T-helper 1 cell treated with Interleukin-12 subunit alpha and Interleukin-12 subunit beta and Interleukin-4 antibody, amounts not matched to agents 30 ng/mL and 1 ng/mL, for 36 hours (primary cell): ENCODE measurements around the gene ZNF787. TPM values are rescaled to one million over a fixed set of nuclear protein-coding genes. Genes with fewer than 3 reads are reported as not detected.

Experiments
- intact Hi-C: fragments of 100-400 bp; cut with micrococcal nuclease; formaldehyde crosslinking; loops from one replicate; pipeline ENCODE4 v1.15.1; 2024
- total RNA-seq: library from RNA; stranded (reverse); gene quantifications from 2 replicates; pipeline ENCODE4 v1.2.3, GENCODE V29; 2022

Gene ZNF787
- total RNA-seq, 1 donor from 2014 or later = 32.4 TPM

DNA sequence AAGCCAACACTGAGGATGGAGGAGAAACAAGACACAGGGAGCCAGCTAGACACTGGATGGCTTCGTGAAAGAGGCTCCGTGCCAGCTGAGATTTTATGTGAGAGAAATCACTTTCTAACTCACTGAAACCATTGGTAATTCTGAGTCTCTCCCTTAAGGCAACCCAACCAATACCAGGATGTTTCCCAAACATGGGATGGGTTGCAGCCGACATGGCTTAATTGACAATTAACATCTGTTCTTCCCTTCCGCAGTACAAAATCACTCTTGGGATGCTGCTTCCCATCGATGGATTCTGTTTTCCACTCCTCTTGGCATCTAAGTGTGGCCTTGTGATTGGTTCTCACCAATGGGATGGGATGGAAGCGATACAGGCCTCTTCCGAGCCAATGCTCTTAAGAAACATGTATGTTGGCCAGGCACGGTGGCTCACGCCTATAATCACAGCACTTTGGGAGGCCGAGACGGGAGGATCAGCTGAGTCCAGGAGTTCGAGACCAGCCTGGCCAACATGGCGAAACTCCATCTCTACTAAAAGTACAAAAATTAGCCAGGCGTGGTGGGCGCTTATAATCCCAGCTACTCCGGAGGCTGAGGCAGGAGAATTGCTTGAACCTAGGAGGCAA lies 2.3 kb upstream of the ZNF787 start:
- intact Hi-C loops = loop anchor here (5.0 kb wide), 1 partner anchor 269 kb away; the partner anchor contains the start of gene ZNF582

DNA sequence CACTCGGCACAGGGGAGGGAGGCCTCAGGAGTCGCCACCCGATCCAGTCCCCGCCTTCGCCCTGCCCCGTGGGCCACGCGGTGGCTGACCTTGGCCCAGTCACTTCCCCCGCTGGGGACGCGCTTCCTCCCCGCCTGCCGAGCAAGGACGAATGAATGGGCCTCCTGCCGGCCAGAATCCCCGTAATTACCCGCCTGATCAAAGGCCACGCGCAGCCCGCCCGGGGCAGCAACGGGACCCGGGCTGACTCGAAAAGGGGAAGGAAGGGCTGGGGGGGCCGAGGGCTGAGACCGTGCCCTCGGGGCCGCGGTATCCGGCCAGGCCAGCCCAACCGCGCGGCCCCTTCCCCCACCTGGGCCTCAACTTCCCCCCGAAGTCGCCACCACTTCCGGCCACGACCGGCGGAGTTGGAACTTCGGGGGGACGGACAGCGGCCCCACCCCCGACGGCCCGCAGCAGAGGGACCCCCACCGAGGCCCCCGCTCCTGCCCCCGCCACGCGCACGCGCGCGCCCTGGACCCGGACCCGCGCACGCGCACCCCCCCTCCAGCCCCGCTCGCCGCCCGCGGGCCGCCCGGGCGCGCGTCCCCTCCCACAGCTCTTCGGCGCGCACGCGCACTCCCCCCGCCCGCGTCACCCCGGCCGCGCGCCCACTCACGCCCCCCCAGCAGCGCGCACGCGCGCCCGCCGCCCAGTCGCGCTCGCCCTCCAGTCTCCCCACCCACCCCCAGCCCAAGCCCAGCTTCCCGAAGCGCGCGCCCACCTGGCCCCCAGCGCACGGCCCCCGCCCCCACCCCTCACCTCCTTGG lies 520 bp downstream of the ZNF787 start:
- intact Hi-C loops = loop anchor here (1.0 to 5.0 kb wide), 8 partner anchors 21 to 1983 kb away; partner anchors contain the start of genes CNOT3, EPN1, MBOAT7 and U2AF2

DNA sequence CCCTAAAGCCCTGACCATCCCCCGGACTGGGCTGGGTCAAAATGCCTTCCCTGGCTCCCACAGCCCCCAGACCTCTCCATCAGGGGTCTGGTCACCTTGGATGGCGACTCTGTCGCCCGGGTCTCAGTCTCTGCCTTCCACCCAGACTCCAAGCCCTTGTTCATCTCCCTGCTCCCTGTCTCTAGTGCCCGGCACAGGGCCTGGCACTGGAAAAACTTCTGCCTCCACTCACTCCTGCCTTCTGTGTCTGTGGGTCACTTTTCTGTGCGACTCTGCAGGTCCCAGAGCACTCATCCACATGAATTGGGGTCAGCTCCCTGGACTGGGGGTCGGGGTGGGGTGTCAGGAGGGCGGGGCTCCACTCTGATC lies 1.1 kb downstream of the ZNF787 start:
- intact Hi-C loops = loop anchor here (2.0 to 5.0 kb wide), 3 partner anchors 272 to 465 kb away; partner anchors contain the start of genes EPN1, U2AF2 and ZNF582

DNA sequence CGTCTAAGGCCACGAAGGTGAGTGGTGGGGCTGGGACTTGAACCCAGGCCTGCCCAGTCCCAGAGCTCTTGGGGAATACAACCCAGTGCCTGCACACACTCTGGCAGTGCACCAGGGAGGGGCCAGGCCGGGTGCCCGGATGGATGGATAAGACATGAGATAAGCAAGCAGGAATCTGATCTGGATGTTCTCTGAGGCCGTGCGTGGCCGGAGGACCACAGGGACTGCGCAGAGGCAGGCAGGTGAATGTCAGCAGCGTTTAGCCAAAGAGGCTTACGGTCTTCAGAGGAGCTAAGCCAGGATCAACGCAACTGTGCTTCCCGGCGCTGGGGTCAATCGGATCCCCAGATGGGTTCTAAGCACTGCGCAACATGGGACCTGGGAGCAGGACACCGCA lies 1.5 kb downstream of the ZNF787 start:
- intact Hi-C loops = no loop called here

DNA sequence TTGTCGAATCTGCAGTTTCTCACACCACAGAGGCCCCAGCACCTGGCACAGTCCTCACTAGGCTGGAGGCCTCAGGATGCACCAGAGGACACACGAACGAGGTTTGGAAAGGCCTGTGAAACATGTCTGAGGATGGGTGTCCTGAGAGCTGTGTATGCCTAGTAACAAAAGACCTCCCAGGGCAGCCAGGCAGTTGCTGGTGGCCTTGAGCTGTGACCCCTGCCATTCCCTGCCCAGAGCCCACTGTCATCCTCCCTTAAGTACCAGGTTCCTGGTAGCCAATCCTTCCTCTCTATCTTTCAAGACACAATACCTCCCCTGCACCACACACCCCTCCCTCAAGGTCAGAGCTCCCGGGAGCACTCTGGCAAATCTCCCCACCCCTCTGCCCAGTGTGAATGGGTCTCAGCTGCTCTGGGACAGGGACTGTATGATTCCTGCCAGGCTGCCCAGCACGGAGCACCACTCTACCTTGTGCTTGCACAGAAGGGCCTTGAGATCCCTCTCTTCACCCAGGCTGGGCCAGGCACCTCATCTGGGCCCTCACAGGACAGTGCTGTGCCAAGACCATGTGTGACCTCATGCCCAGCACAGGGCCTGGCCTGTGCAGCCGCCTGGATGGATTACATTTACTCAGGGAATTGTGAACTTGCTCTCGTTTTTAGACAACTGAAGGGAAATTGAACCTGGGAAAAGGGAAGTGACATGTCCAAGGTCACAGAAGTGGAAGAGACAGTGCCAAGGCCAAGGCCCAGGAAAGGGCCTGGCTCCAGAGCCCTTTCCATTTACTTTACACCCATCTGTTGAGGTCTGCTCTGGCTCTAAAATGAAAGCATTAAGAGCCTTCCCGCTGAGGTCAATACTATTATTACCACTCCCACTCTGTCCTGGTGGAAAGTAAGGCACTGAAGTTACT lies 2.2 kb downstream of the ZNF787 start:
- intact Hi-C loops = no loop called here

DNA sequence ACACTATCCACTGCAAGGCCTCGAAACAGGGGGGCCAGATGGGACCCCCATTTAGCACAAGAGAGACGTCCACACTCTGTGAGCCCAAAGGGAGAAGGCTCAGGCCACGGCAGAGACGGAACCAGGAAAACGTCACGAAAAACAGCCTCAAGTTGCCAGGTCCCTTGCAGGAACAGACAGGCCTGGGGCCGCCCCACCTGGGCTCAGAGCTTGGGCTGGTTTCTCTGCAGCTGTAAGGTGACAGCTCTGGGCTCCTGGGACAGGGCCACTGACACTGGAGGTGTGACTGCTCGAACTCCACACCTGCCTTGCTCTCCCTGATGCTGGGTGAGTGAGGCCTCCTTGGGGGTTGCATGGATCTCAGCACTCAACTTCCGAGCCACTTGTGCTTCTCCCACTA lies 3.2 kb downstream of the ZNF787 start:
- intact Hi-C loops = no loop called here

DNA sequence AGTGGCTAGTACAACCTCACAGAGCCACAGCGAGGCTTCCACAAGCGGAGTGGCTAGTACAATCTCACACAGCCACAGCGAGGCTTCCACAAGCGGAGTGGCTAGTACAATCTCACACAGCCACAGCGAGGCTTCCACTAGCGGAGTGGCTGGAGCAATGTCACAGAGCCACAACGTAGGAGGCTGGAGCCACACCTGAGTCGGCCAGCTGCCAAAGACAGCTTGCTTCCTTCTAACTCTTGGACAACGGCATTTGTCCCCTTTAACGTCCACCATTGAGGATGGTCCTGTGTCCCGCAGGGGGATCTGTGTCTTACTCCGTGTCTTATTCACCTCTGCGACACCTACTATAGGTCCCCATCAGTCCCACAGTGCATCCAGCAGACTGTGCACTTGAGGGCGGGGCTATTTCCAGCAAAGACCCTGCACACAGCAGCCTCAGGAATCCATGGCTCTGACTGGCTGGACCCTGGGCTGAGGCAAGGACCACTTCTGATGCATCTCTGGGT lies 3.7 kb downstream of the ZNF787 start:
- intact Hi-C loops = no loop called here

DNA sequence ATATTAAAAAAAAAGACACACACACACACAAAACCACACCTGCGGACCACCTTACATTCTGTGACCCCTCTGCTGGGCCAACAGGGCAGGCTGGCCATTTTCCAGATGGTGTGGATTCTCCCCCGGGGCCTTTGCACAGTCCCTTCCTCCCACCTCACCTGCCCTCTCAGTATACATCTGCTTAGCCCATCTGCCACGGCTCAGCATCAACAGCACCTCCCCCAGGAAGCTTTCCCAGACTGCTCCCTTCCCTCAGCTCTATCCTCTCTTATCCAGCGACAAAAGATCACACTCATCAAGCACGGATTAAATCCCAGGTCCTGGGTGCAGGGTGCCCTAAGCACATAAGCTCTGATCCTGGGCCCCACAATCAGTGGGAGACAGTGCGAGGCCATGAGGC lies 4.5 kb downstream of the ZNF787 start:
- intact Hi-C loops = no loop called here

DNA sequence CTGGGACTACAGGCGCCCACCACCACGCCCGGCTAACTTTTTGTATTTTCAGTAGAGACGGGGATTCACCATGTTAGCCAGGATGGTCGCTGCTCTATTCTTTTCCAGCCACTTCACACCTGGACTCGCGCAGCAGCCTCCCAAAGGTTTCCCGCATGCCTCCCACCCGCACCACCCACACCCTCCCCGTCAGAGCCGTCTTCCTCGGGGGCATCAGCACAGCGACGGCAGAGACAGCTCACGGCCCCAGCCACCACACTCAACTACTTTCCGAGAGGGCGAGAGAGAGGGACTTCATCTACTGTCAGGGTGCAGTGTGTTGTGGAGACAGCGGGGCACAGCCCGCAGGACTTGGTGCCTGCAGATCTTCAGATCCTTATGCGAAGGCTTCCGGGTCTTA lies 5.6 kb downstream of the ZNF787 start:
- intact Hi-C loops = no loop called here

DNA sequence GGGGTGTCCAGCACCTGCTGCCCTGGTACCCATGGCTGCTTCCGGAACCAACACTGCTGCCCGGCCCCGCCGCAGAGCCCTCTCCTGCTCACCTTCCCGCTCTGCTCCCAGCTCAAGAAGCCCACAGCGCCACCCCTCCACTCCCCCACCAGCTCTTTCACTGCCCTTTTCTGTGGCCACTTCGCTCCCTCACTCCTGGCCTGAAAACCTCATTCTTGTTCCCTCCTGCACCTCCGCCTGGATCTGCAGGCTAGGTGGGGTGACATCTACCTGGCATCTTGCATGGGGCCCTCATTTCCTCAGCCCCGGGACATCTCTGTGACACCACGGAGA lies 6.4 kb downstream of the ZNF787 start:
- intact Hi-C loops = no loop called here

DNA sequence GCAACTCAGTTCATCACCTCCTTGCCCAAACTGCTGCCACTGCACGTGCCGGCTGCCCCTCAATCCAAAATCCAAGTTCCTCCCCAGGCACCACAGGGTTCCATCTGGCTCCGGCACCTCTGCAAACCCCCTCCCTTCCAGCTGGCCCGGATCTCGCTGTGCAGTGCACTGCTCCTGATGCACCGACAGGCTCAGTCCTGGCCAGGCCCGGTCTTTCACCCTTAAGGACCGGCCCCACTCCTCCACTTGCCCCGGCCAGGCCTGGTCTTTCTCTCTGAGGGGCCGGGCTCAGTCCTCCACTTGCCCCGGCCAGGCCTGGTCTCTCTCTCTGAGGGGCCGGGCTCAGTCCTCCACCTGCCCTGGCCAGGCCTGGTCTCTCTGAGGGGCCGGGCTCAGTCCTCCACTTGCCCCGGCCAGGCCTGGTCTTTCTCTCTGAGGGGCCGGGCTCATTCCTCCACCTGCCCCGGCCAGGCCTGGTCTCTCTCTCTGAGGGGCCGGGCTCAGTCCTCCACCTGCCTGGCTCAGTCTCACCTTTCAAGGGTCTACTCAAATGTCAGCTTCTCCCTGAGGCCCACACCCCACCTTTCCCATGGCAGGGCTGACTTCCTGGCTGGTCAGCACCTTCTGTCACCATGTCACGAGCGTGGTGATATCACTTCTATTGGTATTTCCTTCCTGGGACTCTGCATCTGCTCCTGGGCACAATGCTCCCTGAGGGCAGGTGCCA lies 6.9 kb downstream of the ZNF787 start:
- intact Hi-C loops = no loop called here

DNA sequence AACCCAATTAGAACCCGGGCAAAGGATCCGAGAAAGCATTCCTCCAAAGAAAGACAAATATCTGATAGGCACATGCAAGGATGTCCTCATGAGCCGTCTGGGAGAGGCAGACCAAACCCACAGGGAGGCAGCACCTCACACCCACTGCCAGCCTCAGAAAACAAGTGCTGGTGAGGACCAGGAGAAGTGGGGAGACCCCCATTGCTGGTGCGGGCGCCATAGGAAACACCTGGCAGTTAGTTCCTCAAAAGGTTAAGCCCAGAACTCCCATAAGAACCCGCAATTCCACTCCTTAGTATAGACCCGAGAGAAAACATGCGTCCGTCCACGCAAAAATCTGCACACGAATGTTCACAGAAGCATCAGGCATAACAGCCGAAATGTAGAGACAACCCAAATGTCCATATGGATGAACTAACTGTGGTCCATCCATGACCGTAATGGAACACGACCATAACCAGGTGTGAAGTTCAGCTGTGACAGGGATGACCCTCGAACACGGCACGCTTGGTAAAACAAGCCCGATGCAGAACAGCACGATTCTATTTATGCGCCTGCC lies 7.9 kb downstream of the ZNF787 start:
- intact Hi-C loops = no loop called here

DNA sequence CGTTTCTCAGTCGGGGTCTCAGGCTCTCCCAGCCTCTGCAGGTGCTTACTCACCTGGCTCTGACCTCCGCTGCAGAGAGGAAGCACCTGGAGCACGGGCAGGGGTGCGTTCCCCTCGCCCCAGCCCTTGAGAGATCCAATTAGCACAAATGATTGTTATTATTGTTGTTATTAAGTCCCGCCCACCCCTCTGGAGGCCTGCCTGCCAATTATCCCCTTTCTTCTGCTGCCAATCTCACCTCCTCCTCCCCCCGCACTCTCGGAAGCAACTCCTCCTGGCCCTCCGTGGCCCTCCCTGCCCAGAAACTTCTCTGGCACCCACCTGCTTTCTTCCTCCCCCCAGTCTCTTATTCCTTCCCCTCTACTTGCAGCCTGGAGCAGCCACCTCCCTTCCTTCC lies 8.8 kb downstream of the ZNF787 start:
- intact Hi-C loops = no loop called here

DNA sequence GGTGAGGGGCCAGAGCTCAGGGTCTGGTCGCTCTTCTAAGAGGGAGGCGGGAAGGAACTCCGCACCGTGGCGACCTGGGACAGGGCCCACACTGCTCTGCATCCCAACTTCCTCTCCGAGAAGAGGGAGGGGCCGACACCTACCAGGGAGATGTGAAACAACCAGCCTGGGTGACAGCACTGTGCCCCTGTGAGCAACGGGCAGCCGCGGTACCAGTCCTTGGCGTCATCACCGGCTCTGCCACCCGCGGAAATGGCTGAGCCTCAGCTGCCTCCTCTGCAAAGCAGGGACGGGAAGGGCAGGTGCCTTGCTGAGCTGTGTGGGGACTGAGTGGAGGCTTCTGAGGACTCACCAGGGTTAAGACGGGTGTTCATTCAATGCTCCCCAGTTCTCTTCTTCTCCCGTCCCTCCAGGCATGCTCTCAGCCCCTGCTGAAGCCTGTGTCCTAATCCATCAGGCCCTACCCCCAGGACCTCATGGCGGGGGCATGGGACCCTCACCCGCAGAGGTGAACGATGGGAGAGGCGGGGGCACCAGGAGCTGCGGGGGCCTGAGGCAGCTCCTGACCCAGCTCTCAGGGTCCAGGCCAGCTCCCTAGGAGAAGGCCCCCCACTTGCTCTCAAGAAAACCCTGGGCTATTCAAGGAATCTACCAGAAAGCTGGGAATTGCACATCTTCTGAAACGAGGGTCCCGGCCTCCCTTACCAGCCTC lies 9.3 kb downstream of the ZNF787 start:
- intact Hi-C loops = no loop called here

DNA sequence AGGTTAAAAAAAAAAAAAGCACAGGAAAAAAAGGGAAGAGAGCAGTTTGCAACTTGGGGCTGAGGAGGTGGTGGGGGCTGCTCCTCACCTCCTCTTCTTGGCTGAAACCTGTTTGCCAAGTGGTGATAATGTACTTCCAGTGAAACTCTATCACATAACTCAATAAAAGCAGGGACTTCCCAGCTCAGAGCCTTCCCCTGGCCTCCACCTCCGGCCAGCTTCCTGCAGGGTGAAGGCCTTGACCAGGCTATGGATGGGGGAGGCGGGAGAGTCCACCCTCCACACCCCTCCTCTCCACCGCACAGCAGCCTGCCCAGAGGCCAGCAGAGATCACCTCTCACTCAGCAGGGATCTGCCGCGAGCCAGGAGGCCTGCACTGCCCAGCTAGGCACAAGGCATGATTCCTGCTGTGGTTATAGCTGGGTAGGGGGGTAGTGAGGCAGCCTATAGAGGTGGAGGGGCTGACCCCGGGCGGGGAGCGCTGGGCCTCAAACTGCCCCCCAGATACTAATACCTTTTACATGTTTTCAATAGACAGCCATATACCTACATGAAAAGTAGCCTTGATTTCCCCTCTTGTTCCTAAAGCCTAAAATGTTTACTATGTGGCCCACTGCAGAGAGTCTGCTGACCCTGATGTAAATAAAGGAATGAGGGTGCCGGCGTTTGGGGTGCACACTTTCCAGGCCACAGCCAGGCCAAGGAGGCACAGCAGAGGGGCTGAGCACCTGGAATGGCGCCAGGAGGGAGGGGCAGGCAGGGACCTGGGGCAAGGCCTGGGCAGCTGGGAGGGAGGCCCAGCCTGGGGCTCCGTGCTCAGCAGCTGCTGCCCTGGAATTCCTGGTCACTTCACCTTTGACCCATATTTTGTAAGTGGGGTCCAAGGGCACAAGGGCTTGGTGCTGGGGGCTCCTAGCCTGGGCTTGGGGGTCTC lies 10.3 kb downstream of the ZNF787 start:
- intact Hi-C loops = no loop called here

DNA sequence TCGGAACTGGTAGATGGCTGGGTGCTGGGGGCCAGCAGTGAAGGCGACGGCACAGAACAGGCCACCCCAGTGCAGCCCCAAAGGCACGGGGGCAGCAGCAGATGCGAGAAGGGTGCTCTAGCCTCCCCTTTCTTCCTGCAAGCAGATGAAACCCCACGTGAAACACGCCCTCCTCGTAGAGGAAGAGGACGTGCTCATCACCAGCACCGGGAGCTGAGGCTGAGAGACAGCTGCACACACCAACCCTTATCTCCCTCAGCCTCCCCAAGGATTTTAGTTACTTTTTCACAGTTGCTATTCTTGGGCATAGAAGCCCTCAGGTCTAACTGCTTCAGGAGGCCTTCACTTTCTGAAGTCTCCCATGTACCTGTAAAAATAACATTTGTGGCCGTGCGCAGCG lies 11.9 kb downstream of the ZNF787 start:
- intact Hi-C loops = loop anchor here (5.0 kb wide), 1 partner anchor 33 kb away; the partner anchor contains the start of gene ZNF444

DNA sequence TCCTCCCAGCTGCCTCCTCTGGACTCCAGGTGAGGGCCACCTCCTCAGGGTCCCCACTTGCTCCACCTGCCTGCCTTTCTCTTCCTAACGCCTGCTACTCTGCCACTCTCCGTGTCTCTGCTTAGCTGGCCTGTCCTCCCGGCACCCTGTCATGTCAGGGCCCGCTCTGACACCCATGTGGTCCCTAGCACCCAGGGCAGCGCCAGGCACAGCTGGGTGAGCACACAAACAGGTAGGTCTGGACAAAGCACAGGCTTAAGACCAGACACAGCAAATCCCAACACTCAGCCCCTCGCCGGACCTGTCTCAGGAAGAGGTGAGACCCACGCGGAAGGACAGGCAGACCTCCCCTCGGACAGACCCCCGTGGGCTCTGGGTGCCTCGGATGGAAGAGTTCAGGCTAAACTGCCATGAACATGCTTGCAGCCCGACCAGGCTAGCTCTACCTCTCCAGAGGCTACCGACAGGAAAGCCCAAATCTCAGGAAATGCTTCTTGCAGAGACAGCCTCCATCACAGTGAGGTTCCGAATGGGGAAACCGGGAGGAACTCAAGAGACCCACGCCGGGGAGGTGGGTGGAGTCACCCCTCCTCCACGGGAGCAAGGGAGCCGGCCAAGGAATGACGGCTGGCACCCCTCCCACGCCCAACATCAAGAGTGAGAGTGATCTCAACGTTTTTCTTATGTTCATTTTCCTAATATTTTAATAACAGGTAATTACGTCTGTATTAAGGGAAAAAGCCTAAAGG lies 12.5 kb downstream of the ZNF787 start:
- intact Hi-C loops = loop anchor here (5.0 kb wide), 1 partner anchor 34 kb away; the partner anchor contains the start of gene ZNF444
